ENCODE measurements around the gene PRKAG2.

DNA sequence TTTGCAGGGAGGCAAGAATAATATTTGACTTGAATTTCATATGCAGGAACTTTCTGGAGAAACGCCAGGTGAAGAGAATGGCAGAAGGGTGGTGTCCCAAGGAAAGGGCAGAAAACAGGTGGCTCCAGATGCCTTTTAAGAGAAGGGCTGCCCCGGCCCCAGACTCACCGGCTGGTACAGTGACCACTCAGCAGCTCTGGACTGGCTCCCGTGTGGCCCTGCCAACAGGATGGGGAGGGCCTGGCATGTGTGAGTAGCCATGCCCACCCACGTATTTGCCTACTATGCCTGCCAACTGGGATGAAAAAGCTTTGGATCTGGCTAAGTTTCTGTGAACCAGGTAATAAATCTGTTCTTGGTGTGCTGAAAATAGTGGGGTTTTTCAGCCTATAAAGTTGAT lies 159.5 kb downstream of the PRKAG2 start:
- TF ChIP-seq CTCF (IDR thresholded peaks at IDR 0.05) (no peak), POLR2A (IDR thresholded peaks at IDR 0.05) (no peak), POLR2AphosphoS5 (IDR thresholded peaks at IDR 0.05) (no peak)

All from breast epithelium (tissue), 3 donors.